HEK293 (cell line): ENCODE results near the gene ITGAX.

Source experiments
- REST ChIP-seq: fragments of 450-650 bp; formaldehyde crosslinking; IDR thresholded peaks from 2 replicates; pipeline ENCODE4 v1.5.1; 2016; ENCODE audit warnings: missing biosample characterization, missing genetic modification characterization
- ZBTB48 ChIP-seq: fragments of 450-650 bp; formaldehyde crosslinking; IDR thresholded peaks from 2 replicates; pipeline ENCODE4 v1.5.1; 2016; ENCODE audit warnings: missing biosample characterization, missing genetic modification characterization
- ZNF114 ChIP-seq: fragments of 450-650 bp; formaldehyde crosslinking; IDR thresholded peaks from 2 replicates; pipeline ENCODE4 v1.5.0; 2017; ENCODE audit warnings: missing biosample characterization, missing genetic modification characterization
- ZNF280C ChIP-seq: fragments of 450-650 bp; formaldehyde crosslinking; IDR thresholded peaks from 2 replicates; pipeline ENCODE4 v1.5.1; 2016; ENCODE audit warnings: missing biosample characterization, missing genetic modification characterization
- ZNF776 ChIP-seq: fragments of 450-650 bp; formaldehyde crosslinking; IDR thresholded peaks from 2 replicates; pipeline ENCODE4 v1.5.0; 2017; ENCODE audit warnings: missing biosample characterization, missing genetic modification characterization, borderline replicate concordance

- TF ChIP-seq ZNF114 (tag by site-specific recombination) (no peak), ZNF280C (tag by site-specific recombination) (no peak), ZNF776 (tag by site-specific recombination) (no peak), REST (tag by site-specific recombination) (no peak), ZBTB48 (tag by site-specific recombination) (no peak)
Measured at GRCh38 chr16:31385680-31386079, 30.7 kb downstream of the ITGAX start.
